ENCODE data around the gene TSPYL4.
"Not testable (repeated sequence)": the region's sequence is repeated elsewhere in the genome, so short reads cannot be mapped to it uniquely, and the experiment has no call there.

TSPYL4 gene

GRCh38 chr6:116289876-116290275, 36.0 kb upstream of the TSPYL4 start:
- TF ChIP-seq POLR2AphosphoS5 (IDR thresholded peaks at IDR 0.05; ENCODE audit: borderline replicate concordance, low read depth, low read length): no peak
- TF ChIP-seq EZH2 (IDR thresholded peaks at IDR 0.05): no peak

GRCh38 chr6:116287689-116288282, 33.9 kb upstream of the TSPYL4 start:
- DNase-seq (ENCODE audit: low read depth, low spot score): no peak
- H3K9me3 ChIP-seq (ENCODE audit: low read depth, low read length): no peaks in the 10 kb centered on the region
- TF ChIP-seq FOXP2 (optimal IDR thresholded peaks at IDR 0.05; ENCODE audit: control extremely low read depth, extremely low read length, insufficient read depth) (no peak), POLR2AphosphoS5 (IDR thresholded peaks at IDR 0.05; ENCODE audit: borderline replicate concordance, low read depth, low read length) (no peak), EZH2 (IDR thresholded peaks at IDR 0.05) (no peak)
- no peak overlapping the region for H3K9ac ChIP-seq (ENCODE audit: insufficient read length)
- no peaks in the 10 kb centered on the region for H3K36me3 ChIP-seq (ENCODE audit: insufficient read depth, low read length)
- no peak overlapping the region for H3K27ac ChIP-seq
- no peak overlapping the region for H3K4me3 ChIP-seq

More at GRCh38 chr6:116289876-116290275, 36.0 kb upstream of the TSPYL4 start:
- H3K4me3 ChIP-seq: no peak overlapping the region
- no peak for DNase-seq (ENCODE audit: low read depth, low spot score)
- H3K36me3 ChIP-seq (ENCODE audit: insufficient read depth, low read length): no peaks in the 10 kb centered on the region
- no peak overlapping the region for H3K9ac ChIP-seq (ENCODE audit: insufficient read length)
- no peaks in the 10 kb centered on the region for H3K9me3 ChIP-seq (ENCODE audit: low read depth, low read length)
- no peak overlapping the region for H3K27ac ChIP-seq

- no peak for TF ChIP-seq FOXP2 (optimal IDR thresholded peaks at IDR 0.05; ENCODE audit: control extremely low read depth, extremely low read length, insufficient read depth)
- no peak for TF ChIP-seq EZH2 (IDR thresholded peaks at IDR 0.05)
- no peak for TF ChIP-seq POLR2AphosphoS5 (IDR thresholded peaks at IDR 0.05; ENCODE audit: borderline replicate concordance, low read depth, low read length)
- no peak for DNase-seq (ENCODE audit: low read depth, low spot score)
- Histone ChIP-seq H3K4me3 (no peak overlapping the region), H3K9ac (ENCODE audit: insufficient read length) (no peak overlapping the region), H3K27ac (no peak overlapping the region), H3K36me3 (ENCODE audit: insufficient read depth, low read length) (no peaks in the 10 kb centered on the region), H3K9me3 (ENCODE audit: low read depth, low read length) (no peaks in the 10 kb centered on the region)
Measured at GRCh38 chr6:116286773-116287358, 33.0 kb upstream of the TSPYL4 start.

GRCh38 chr6:116284984-116285383, 31.1 kb upstream of the TSPYL4 start:
- not testable (repeated sequence) for H3K4me3 ChIP-seq; H3K36me3 ChIP-seq (ENCODE audit: insufficient read depth, low read length); H3K9ac ChIP-seq (ENCODE audit: insufficient read length); H3K9me3 ChIP-seq (ENCODE audit: low read depth, low read length); H3K27ac ChIP-seq; DNase-seq (ENCODE audit: low read depth, low spot score)

GRCh38 chr6:116283191-116283590, 29.3 kb upstream of the TSPYL4 start:
- no peak for TF ChIP-seq POLR2AphosphoS5 (IDR thresholded peaks at IDR 0.05; ENCODE audit: borderline replicate concordance, low read depth, low read length)
- no peak for TF ChIP-seq FOXP2 (optimal IDR thresholded peaks at IDR 0.05; ENCODE audit: control extremely low read depth, extremely low read length, insufficient read depth)
- no peak for TF ChIP-seq EZH2 (IDR thresholded peaks at IDR 0.05)
- Histone ChIP-seq H3K27ac (no peak overlapping the region), H3K9ac (ENCODE audit: insufficient read length) (no peak overlapping the region), H3K9me3 (ENCODE audit: low read depth, low read length) (no peaks in the 10 kb centered on the region), H3K4me3 (no peak overlapping the region), H3K36me3 (ENCODE audit: insufficient read depth, low read length) (peaks cover 3% of the 10 kb centered on the region; the same call in 1 of the 2 replicates)
- no peak for DNase-seq (ENCODE audit: low read depth, low spot score)

GRCh38 chr6:116282698-116283097, 28.8 kb upstream of the TSPYL4 start:
- TF ChIP-seq EZH2 (IDR thresholded peaks at IDR 0.05): no peak
- no peak for TF ChIP-seq FOXP2 (optimal IDR thresholded peaks at IDR 0.05; ENCODE audit: control extremely low read depth, extremely low read length, insufficient read depth)
- no peak for TF ChIP-seq POLR2AphosphoS5 (IDR thresholded peaks at IDR 0.05; ENCODE audit: borderline replicate concordance, low read depth, low read length)
- Histone ChIP-seq H3K27ac (no peak overlapping the region), H3K4me3 (no peak overlapping the region), H3K9ac (ENCODE audit: insufficient read length) (no peak overlapping the region), H3K36me3 (ENCODE audit: insufficient read depth, low read length) (peaks cover 7% of the 10 kb centered on the region; the same call in 1 of the 2 replicates), H3K9me3 (ENCODE audit: low read depth, low read length) (no peaks in the 10 kb centered on the region)
- no peak for DNase-seq (ENCODE audit: low read depth, low spot score)

- H3K4me3 ChIP-seq: no peak overlapping the region
- no peak overlapping the region for H3K9ac ChIP-seq (ENCODE audit: insufficient read length)
- H3K36me3 ChIP-seq (ENCODE audit: insufficient read depth, low read length): peaks cover 7% of the 10 kb centered on the region; the same call in 1 of the 2 replicates
- no peak overlapping the region for H3K27ac ChIP-seq
- TF ChIP-seq EZH2 (IDR thresholded peaks at IDR 0.05) (no peak), POLR2AphosphoS5 (IDR thresholded peaks at IDR 0.05; ENCODE audit: borderline replicate concordance, low read depth, low read length) (no peak), FOXP2 (optimal IDR thresholded peaks at IDR 0.05; ENCODE audit: control extremely low read depth, extremely low read length, insufficient read depth) (no peak)
- H3K9me3 ChIP-seq (ENCODE audit: low read depth, low read length): no peaks in the 10 kb centered on the region
- no peak for DNase-seq (ENCODE audit: low read depth, low spot score)
Measured at GRCh38 chr6:116280933-116281316, 27.1 kb upstream of the TSPYL4 start.

- H3K27ac ChIP-seq: no peak overlapping the region
- peak overlapping the region; percentile 60 for H3K9ac ChIP-seq (ENCODE audit: insufficient read length)
- H3K36me3 ChIP-seq (ENCODE audit: insufficient read depth, low read length): peaks cover 7% of the 10 kb centered on the region; the same call in 1 of the 2 replicates
- no peak for DNase-seq (ENCODE audit: low read depth, low spot score)
- TF ChIP-seq EZH2 (IDR thresholded peaks at IDR 0.05) (no peak), POLR2AphosphoS5 (IDR thresholded peaks at IDR 0.05; ENCODE audit: borderline replicate concordance, low read depth, low read length) (no peak), FOXP2 (optimal IDR thresholded peaks at IDR 0.05; ENCODE audit: control extremely low read depth, extremely low read length, insufficient read depth) (no peak)
- H3K9me3 ChIP-seq (ENCODE audit: low read depth, low read length): no peaks in the 10 kb centered on the region
- peak overlapping the region; percentile 98 for H3K4me3 ChIP-seq
Measured at GRCh38 chr6:116280161-116280932, 26.5 kb upstream of the TSPYL4 start.
